Measurements from ENCODE around the gene PATJ. TPM values are rescaled to one million over a fixed set of nuclear protein-coding genes. Genes with fewer than 3 reads are reported as not detected.
A peak's percentile ranks its signal among the peaks of the same experiment; 100 is the strongest.

PATJ gene
- total RNA-seq, 1 experiment from 2014 or later: 47.3 TPM

DNA sequence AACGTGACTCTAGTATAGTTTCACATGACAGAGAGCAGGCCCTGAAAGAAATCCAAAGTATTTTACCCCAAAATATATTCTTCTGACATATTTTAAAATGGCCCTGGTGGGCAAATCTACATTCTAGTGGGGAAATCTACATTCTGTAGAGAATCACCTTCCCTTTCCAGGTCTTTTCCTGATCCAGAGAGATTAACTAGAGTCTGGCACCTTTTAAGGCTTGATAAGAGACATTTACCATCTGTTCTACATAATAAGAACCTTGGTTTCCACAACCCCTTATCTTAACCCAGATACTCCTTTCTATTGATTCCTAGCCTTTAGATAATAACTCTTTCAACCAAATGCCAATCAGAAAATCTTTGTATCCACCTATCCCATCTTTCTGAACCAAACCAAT is 435.3 kb downstream of the PATJ start:
- Histone ChIP-seq H3K4me2 (ENCODE audit: insufficient read depth, insufficient read length, low read length) (no peak overlapping the region), H3K9ac (ENCODE audit: extremely low read depth, insufficient read length, low read length) (no peak overlapping the region)

More for the DNA sequence above, 435.3 kb downstream of the PATJ start:
- Histone ChIP-seq H3K23me2 (ENCODE audit: insufficient read length, low read depth, low read length, poor library complexity, severe bottlenecking) (no peaks in the 10 kb centered on the region), H2BK5ac (ENCODE audit: insufficient read length, low read length) (no peak overlapping the region), H3K27ac (ENCODE audit: insufficient read length, low read depth, low read length) (no peak overlapping the region), H2AFZ (ENCODE audit: low read length) (no peak overlapping the region), H2BK20ac (ENCODE audit: low read depth, low read length, poor library complexity, severe bottlenecking) (no peak overlapping the region), H3K23ac (ENCODE audit: insufficient read length, low read depth, low read length) (no peak overlapping the region), H4K20me1 (ENCODE audit: control insufficient read depth, insufficient read depth, insufficient read length) (no peaks in the 10 kb centered on the region), H2AK5ac (ENCODE audit: insufficient read length, low read length) (no peak overlapping the region), H3K79me2 (ENCODE audit: insufficient read depth, low read length) (no peaks in the 10 kb centered on the region), H4K8ac (replicated peaks; ENCODE audit: insufficient read length, low read depth, low read length) (no peak overlapping the region), H3K79me1 (ENCODE audit: insufficient read depth, low read depth, low read length, poor library complexity, severe bottlenecking) (no peaks in the 10 kb centered on the region), H3T11ph (ENCODE audit: low read length) (no peak overlapping the region), H3K56ac (ENCODE audit: insufficient read length, low read depth, low read length) (no peak overlapping the region), H3K4me1 (ENCODE audit: insufficient read depth, low read length) (peaks cover 14% of the 10 kb centered on the region; the same call in 1 of the 2 replicates), H3K9me3 (ENCODE audit: control insufficient read depth, low read depth, low read length) (no peaks in the 10 kb centered on the region), H3K27me3 (ENCODE audit: insufficient read depth, low read length) (no peaks in the 10 kb centered on the region), H3K14ac (ENCODE audit: insufficient read depth, low read length) (no peak overlapping the region), H3K18ac (ENCODE audit: insufficient read length, low read depth, low read length) (no peak overlapping the region), H2BK15ac (ENCODE audit: low read depth, low read length) (no peak overlapping the region), H4K5ac (ENCODE audit: insufficient read length, low read depth, low read length) (no peak overlapping the region), H3K4ac (ENCODE audit: low read depth, low read length) (no peak overlapping the region), H2BK120ac (ENCODE audit: low read depth, low read length, poor library complexity, severe bottlenecking) (no peak overlapping the region), H4K91ac (ENCODE audit: insufficient read length, low read depth, low read length) (no peak overlapping the region), H2BK12ac (ENCODE audit: insufficient read length, low read depth, low read length) (no peak overlapping the region)
- no peak for DNase-seq
- Mint-ChIP-seq H3K9me3 (no peaks in the 10 kb centered on the region), H3K27me3 (ENCODE audit: low read depth) (no peaks in the 10 kb centered on the region), H3K36me3 (ENCODE audit: insufficient read depth in 1 of 3, low read depth in 3 of 3) (no peaks in the 10 kb centered on the region), H3K4me3 (no peak overlapping the region; a peak in 1 of 5 replicates), H3K27ac (peak overlapping the region in 1 of 3 experiments; percentile 96; a peak in 2 of 7 replicates), H3K4me1 (peaks cover 69 to 74% of the 10 kb centered on the region in 2 experiments)
- TF ChIP-seq, protein P1, sequence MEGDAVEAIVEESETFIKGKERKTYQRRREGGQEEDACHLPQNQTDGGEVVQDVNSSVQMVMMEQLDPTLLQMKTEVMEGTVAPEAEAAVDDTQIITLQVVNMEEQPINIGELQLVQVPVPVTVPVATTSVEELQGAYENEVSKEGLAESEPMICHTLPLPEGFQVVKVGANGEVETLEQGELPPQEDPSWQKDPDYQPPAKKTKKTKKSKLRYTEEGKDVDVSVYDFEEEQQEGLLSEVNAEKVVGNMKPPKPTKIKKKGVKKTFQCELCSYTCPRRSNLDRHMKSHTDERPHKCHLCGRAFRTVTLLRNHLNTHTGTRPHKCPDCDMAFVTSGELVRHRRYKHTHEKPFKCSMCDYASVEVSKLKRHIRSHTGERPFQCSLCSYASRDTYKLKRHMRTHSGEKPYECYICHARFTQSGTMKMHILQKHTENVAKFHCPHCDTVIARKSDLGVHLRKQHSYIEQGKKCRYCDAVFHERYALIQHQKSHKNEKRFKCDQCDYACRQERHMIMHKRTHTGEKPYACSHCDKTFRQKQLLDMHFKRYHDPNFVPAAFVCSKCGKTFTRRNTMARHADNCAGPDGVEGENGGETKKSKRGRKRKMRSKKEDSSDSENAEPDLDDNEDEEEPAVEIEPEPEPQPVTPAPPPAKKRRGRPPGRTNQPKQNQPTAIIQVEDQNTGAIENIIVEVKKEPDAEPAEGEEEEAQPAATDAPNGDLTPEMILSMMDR (conservative IDR thresholded peaks at IDR 0.05): no peak
- WGBS (ENCODE audit: extremely low coverage, insufficient read length, low lambda C conversion rate): no CpG with 5 or more reads among the region's 1 CpG

Data from H9 (cell line).